HEK293 (cell line): ENCODE measurements around the gene TRMT1.
A peak's percentile ranks its signal among the peaks of the same experiment; 100 is the strongest.

Experiments used
- ATF2 ChIP-seq: fragments of 450-650 bp; formaldehyde crosslinking; IDR thresholded peaks from 2 replicates; pipeline ENCODE4 v1.5.1; 2016; ENCODE audit warnings: missing biosample characterization, missing genetic modification characterization, low read depth
- ZBTB49 ChIP-seq: fragments of 450-650 bp; formaldehyde crosslinking; IDR thresholded peaks from 2 replicates; pipeline ENCODE4 v1.5.1; 2016; ENCODE audit warnings: missing biosample characterization, missing genetic modification characterization, low read depth
- ZBTB8A ChIP-seq: fragments of 450-650 bp; formaldehyde crosslinking; IDR thresholded peaks from 2 replicates; pipeline ENCODE4 v1.5.1; 2016; ENCODE audit warnings: missing biosample characterization, missing genetic modification characterization
- ZFP37 ChIP-seq: fragments of 450-650 bp; formaldehyde crosslinking; IDR thresholded peaks from 2 replicates; pipeline ENCODE4 v1.5.1; 2016; ENCODE audit warnings: missing biosample characterization, missing genetic modification characterization
- ZNF16 ChIP-seq: fragments of 450-650 bp; formaldehyde crosslinking; IDR thresholded peaks from 2 replicates; pipeline ENCODE4 v1.5.1; 2016; ENCODE audit warnings: low read depth, missing biosample characterization, missing genetic modification characterization
- ZNF23 ChIP-seq: fragments of 450-650 bp; formaldehyde crosslinking; IDR thresholded peaks from 2 replicates; pipeline ENCODE4 v1.5.1; 2016; ENCODE audit warnings: missing biosample characterization, missing genetic modification characterization, borderline replicate concordance
- ZNF292 ChIP-seq: fragments of 450-650 bp; formaldehyde crosslinking; IDR thresholded peaks from 2 replicates; pipeline ENCODE4 v1.5.1; 2016; ENCODE audit warnings: low read depth, missing biosample characterization, missing genetic modification characterization, borderline replicate concordance
- ZNF366 ChIP-seq: fragments of 450-650 bp; formaldehyde crosslinking; conservative IDR thresholded peaks from 2 replicates; pipeline ENCODE4 v1.5.1; 2016; ENCODE audit warnings: missing biosample characterization, missing genetic modification characterization
- ZNF449 ChIP-seq: fragments of 450-650 bp; formaldehyde crosslinking; IDR thresholded peaks from 2 replicates; pipeline ENCODE4 v1.5.1; 2017; ENCODE audit warnings: missing biosample characterization, mild to moderate bottlenecking, missing genetic modification characterization, moderate library complexity
- ZNF518A ChIP-seq: fragments of 450-650 bp; formaldehyde crosslinking; conservative IDR thresholded peaks from 2 replicates; pipeline ENCODE4 v1.5.1; 2016; ENCODE audit warnings: low read depth, missing biosample characterization, missing genetic modification characterization
- ZNF548 ChIP-seq: fragments of 450-650 bp; formaldehyde crosslinking; IDR thresholded peaks from 2 replicates; pipeline ENCODE4 v1.5.1; 2016; ENCODE audit warnings: missing biosample characterization, missing genetic modification characterization
- ZNF596 ChIP-seq: fragments of 450-650 bp; IDR thresholded peaks from 2 replicates; pipeline ENCODE4 v1.5.0; 2018; ENCODE audit warnings: missing biosample characterization, mild to moderate bottlenecking, missing genetic modification characterization, moderate library complexity
- ZNF654 ChIP-seq: fragments of 450-650 bp; formaldehyde crosslinking; IDR thresholded peaks from 2 replicates; pipeline ENCODE4 v1.5.1; 2016; ENCODE audit warnings: low read depth, missing biosample characterization, missing genetic modification characterization
- ZNF692 ChIP-seq: fragments of 450-650 bp; formaldehyde crosslinking; IDR thresholded peaks from 2 replicates; pipeline ENCODE4 v1.5.1; 2016; ENCODE audit warnings: missing biosample characterization, missing genetic modification characterization
- ZNF830 ChIP-seq: fragments of 450-650 bp; IDR thresholded peaks from 2 replicates; pipeline ENCODE4 v1.5.0; 2018; ENCODE audit warnings: missing biosample characterization, missing genetic modification characterization, low read depth, mild to moderate bottlenecking, moderate library complexity
- TF ChIP-seq, protein P1 (sequence below): fragments of 450-650 bp; formaldehyde crosslinking; IDR thresholded peaks from 2 replicates; pipeline ENCODE4 v1.5.1; 2016; ENCODE audit warnings: missing biosample characterization, missing genetic modification characterization
- TF ChIP-seq, protein P2 (sequence below): fragments of 450-650 bp; formaldehyde crosslinking; IDR thresholded peaks from 2 replicates; pipeline ENCODE4 v1.5.1; 2017; ENCODE audit warnings: missing biosample characterization, missing genetic modification characterization
- TF ChIP-seq, protein P3 (sequence below): fragments of 450-650 bp; formaldehyde crosslinking; IDR thresholded peaks from 2 replicates; pipeline ENCODE4 v1.5.1; 2016; ENCODE audit warnings: missing biosample characterization, missing genetic modification characterization

TRMT1 gene

GRCh38 chr19:13118424-13119193 is 2.1 kb upstream of the TRMT1 start (continued):
- TF ChIP-seq ATF2, result no peak
- no peak for TF ChIP-seq ZFP37 (tag by site-specific recombination)
- no peak for TF ChIP-seq ZNF518A
- 0 out of 2 replicates have a peak, but pooled peaks have one; percentile 27 for TF ChIP-seq ZNF449 (tag by site-specific recombination)
- TF ChIP-seq ZBTB49 (tag by site-specific recombination), result no peak
- no peak for TF ChIP-seq ZNF654 (tag by site-specific recombination)
- 0 out of 2 replicates have a peak, but pooled peaks have one; percentile 26 for TF ChIP-seq ZNF292
- TF ChIP-seq ZNF548 (tag by site-specific recombination), result no peak
- TF ChIP-seq, protein P1, sequence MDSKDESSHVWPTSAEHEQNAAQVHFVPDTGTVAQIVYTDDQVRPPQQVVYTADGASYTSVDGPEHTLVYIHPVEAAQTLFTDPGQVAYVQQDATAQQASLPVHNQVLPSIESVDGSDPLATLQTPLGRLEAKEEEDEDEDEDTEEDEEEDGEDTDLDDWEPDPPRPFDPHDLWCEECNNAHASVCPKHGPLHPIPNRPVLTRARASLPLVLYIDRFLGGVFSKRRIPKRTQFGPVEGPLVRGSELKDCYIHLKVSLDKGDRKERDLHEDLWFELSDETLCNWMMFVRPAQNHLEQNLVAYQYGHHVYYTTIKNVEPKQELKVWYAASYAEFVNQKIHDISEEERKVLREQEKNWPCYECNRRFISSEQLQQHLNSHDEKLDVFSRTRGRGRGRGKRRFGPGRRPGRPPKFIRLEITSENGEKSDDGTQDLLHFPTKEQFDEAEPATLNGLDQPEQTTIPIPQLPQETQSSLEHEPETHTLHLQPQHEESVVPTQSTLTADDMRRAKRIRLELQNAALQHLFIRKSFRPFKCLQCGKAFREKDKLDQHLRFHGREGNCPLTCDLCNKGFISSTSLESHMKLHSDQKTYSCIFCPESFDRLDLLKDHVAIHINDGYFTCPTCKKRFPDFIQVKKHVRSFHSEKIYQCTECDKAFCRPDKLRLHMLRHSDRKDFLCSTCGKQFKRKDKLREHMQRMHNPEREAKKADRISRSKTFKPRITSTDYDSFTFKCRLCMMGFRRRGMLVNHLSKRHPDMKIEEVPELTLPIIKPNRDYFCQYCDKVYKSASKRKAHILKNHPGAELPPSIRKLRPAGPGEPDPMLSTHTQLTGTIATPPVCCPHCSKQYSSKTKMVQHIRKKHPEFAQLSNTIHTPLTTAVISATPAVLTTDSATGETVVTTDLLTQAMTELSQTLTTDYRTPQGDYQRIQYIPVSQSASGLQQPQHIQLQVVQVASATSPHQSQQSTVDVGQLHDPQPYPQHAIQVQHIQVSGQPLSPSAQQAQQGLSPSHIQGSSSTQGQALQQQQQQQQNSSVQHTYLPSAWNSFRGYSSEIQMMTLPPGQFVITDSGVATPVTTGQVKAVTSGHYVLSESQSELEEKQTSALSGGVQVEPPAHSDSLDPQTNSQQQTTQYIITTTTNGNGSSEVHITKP (tag by site-specific recombination), result peak; percentile 42; the same call in 1 of the 2 replicates
- TF ChIP-seq, protein P2, sequence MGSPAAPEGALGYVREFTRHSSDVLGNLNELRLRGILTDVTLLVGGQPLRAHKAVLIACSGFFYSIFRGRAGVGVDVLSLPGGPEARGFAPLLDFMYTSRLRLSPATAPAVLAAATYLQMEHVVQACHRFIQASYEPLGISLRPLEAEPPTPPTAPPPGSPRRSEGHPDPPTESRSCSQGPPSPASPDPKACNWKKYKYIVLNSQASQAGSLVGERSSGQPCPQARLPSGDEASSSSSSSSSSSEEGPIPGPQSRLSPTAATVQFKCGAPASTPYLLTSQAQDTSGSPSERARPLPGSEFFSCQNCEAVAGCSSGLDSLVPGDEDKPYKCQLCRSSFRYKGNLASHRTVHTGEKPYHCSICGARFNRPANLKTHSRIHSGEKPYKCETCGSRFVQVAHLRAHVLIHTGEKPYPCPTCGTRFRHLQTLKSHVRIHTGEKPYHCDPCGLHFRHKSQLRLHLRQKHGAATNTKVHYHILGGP (tag by site-specific recombination), result no peak
- TF ChIP-seq ZNF16, result no peak
- TF ChIP-seq, protein P3, sequence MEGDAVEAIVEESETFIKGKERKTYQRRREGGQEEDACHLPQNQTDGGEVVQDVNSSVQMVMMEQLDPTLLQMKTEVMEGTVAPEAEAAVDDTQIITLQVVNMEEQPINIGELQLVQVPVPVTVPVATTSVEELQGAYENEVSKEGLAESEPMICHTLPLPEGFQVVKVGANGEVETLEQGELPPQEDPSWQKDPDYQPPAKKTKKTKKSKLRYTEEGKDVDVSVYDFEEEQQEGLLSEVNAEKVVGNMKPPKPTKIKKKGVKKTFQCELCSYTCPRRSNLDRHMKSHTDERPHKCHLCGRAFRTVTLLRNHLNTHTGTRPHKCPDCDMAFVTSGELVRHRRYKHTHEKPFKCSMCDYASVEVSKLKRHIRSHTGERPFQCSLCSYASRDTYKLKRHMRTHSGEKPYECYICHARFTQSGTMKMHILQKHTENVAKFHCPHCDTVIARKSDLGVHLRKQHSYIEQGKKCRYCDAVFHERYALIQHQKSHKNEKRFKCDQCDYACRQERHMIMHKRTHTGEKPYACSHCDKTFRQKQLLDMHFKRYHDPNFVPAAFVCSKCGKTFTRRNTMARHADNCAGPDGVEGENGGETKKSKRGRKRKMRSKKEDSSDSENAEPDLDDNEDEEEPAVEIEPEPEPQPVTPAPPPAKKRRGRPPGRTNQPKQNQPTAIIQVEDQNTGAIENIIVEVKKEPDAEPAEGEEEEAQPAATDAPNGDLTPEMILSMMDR (tag by site-specific recombination), result no peak; the same call in 1 of the 2 replicates
- no peak for TF ChIP-seq ZNF23 (tag by site-specific recombination)
- no peak for TF ChIP-seq ZNF830 (tag by site-specific recombination)
- 0 out of 2 replicates have a peak, but pooled peaks have one; percentile 34 for TF ChIP-seq ZBTB8A (tag by site-specific recombination)
- TF ChIP-seq ZNF692 (tag by site-specific recombination), result no peak
- no peak for TF ChIP-seq ZNF366 (tag by site-specific recombination)
- no peak for TF ChIP-seq ZNF596 (tag by site-specific recombination)
